GM06990 (cell line): ENCODE measurements around the gene ABR.

Experiments used
- DNase-seq: peaks from one replicate; pipeline ENCODE4 v3.0.0-alpha.2; 2011; ENCODE audit not compliant: insufficient read length; ENCODE audit errors: extremely low read depth
- H3K27me3 ChIP-seq: replicated peaks from 2 replicates; pipeline ENCODE4 v1.6.0; 2011; ENCODE audit warnings: low read length; ENCODE audit not compliant: control insufficient read depth, insufficient read depth
- H3K36me3 ChIP-seq: 2 replicates; pipeline ENCODE4 v1.5.1; 2011; ENCODE audit warnings: low read length; ENCODE audit not compliant: control insufficient read depth, insufficient read depth
- H3K4me3 ChIP-seq: replicated peaks from 2 replicates; pipeline ENCODE4 v1.5.1; 2011; ENCODE audit warnings: low read depth, mild to moderate bottlenecking, control low read depth, low read length
- CTCF ChIP-seq: IDR thresholded peaks from 2 replicates; pipeline ENCODE4 v1.5.1; 2011; ENCODE audit warnings: low read length, control low read depth, mild to moderate bottlenecking, inconsistent platforms; ENCODE audit not compliant: insufficient read depth, poor library complexity, severe bottlenecking

Gene ABR

DNA sequence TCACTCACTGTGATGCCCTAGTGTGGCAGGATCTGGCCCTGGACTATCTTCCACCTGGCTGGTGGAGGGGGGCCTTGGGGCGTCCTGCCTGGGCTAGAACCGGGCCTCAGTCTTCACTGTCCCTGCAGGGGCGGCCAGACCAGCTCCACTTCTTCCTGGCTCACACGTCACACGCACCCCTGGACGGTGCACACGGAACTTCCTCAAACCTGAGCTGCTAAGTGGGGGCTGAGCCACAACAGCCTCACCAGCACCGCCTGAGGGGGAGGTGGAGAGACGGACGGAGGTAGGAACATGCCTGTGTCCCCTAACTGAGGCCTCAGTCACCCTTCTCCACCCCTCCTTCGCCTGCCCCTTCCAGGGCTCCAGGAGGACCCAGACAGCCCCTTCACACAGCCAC is 146.3 kb downstream of the ABR start:
- TF ChIP-seq CTCF = no peak
- no peak for DNase-seq
- peaks cover 16% of the 10 kb centered on the region for H3K36me3 ChIP-seq
- no peak overlapping the region for H3K4me3 ChIP-seq
- no peaks in the 10 kb centered on the region for H3K27me3 ChIP-seq

- no peak overlapping the region for H3K4me3 ChIP-seq
- no peak for TF ChIP-seq CTCF
Measured at GRCh38 chr17:1032391-1032790, 147.4 kb downstream of the ABR start.

GRCh38 chr17:1031711-1032110 is 148.1 kb downstream of the ABR start:
- DNase-seq = no peak
- no peaks in the 10 kb centered on the region for H3K27me3 ChIP-seq
- peaks cover 8% of the 10 kb centered on the region for H3K36me3 ChIP-seq
- TF ChIP-seq CTCF = no peak
- no peak overlapping the region for H3K4me3 ChIP-seq

More at GRCh38 chr17:1032391-1032790, 147.4 kb downstream of the ABR start:
- Histone ChIP-seq H3K36me3 (peaks cover 10% of the 10 kb centered on the region), H3K27me3 (no peaks in the 10 kb centered on the region)
- DNase-seq = no peak

DNA sequence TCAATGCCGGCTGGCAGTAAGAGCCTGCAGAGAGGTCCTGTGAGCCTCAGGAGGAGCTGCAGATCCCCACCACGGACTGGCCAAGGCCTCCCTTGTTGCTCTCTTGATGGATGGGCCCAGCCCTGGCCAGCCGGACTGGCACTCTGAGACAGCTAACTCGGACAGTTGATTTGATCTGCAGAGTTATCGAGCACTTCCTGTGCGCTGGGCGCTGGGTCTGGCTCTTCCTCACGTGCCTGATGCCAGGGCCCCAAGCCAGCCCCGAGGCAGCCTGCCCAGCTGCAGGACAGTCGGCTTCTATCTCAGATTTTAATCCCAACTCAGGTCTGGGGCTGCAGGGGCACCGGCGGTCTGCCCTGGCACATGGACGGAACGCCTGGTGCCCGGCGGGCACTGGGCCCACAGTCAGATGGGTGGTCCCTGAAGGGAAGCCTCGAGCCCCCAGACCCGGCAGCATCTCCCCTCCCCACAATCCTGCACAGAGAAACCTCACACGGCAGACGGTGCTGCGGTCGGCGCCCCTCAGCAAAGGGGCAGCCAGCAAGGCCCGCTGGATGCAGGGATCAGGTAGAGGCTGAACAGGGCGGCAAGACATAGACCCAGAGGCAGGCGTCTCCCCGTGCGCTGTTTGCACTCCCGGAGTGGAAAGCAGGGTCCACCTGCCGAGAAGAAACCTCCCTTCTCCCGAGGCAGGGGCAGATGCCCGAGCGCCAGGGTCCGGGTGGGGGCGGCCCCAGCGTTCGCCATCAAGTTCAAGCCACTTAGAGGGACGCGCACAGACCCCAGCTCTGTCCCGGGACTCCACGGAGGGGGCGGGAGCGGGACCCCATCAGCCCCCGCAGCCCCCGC is 148.9 kb downstream of the ABR start:
- TF ChIP-seq CTCF = no peak
- Histone ChIP-seq H3K36me3 (peaks cover 8% of the 10 kb centered on the region), H3K27me3 (no peaks in the 10 kb centered on the region), H3K4me3 (no peak overlapping the region)
- no peak for DNase-seq

DNA sequence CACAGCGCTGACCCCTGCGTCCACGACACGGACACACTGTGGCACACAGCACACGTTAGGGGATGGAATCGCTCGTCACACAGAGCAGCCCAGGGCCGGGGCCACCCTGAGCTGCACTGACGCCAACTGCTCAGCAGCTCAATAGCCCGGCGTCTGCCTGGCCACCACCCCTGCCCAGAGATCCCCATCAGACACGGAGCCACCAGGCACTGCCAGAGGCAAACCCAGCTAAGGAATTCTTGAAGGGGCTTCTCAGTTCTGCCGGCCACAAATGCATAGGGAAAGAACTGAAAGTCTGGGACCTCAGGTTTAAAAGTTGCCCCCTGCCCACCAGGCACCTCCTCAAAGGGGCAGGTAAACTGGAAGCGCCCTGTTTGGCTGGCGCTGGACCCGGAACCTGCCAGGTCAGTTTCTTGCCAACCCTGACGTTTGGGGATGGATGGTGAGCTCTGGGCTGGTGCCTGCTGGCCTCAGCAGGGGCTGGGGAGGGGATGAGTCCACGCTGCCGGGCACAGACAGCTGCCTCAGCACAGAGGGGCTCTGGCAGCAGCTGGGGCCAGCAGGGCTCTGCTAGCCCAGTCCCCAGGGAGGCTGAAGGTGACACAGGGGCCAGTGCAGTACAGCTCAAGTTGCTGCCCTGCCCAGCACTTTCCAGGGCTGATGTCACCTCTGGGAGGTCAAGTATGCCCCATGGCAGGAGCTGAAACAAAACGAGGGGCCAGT is 149.7 kb downstream of the ABR start:
- no peak for TF ChIP-seq CTCF
- no peaks in the 10 kb centered on the region for H3K27me3 ChIP-seq
- H3K36me3 ChIP-seq = peaks cover 8% of the 10 kb centered on the region
- no peak overlapping the region for H3K4me3 ChIP-seq
- no peak for DNase-seq
